ENCODE data around the gene BRINP3.

DNA sequence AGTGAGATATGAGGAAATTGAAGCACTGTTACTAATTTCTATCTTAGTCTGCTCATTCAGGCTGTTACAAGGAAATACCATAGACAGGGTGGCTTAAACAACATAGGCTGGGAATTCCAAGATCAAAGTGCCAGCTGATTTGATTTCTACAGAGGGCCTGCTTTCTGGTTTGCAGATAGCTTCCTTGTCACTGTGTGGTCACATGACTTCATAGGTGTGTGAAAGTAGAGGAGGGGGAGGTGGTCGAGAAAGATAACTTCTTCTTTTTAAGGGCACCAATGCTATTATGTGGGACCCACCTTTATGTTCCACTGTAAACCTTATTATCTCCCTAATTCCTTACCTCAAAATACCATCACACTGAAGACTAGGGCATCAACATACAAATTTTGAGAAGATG, 6.4 kb upstream of the BRINP3 start:
- TF ChIP-seq, protein P1, sequence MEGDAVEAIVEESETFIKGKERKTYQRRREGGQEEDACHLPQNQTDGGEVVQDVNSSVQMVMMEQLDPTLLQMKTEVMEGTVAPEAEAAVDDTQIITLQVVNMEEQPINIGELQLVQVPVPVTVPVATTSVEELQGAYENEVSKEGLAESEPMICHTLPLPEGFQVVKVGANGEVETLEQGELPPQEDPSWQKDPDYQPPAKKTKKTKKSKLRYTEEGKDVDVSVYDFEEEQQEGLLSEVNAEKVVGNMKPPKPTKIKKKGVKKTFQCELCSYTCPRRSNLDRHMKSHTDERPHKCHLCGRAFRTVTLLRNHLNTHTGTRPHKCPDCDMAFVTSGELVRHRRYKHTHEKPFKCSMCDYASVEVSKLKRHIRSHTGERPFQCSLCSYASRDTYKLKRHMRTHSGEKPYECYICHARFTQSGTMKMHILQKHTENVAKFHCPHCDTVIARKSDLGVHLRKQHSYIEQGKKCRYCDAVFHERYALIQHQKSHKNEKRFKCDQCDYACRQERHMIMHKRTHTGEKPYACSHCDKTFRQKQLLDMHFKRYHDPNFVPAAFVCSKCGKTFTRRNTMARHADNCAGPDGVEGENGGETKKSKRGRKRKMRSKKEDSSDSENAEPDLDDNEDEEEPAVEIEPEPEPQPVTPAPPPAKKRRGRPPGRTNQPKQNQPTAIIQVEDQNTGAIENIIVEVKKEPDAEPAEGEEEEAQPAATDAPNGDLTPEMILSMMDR (IDR thresholded peaks at IDR 0.05): no peak
- no peak for TF ChIP-seq POLR2A (IDR thresholded peaks at IDR 0.05)

Data from Peyer's patch (tissue), 4 donors.